ENCODE data around the gene PIGU.

The PIGU gene

DNA sequence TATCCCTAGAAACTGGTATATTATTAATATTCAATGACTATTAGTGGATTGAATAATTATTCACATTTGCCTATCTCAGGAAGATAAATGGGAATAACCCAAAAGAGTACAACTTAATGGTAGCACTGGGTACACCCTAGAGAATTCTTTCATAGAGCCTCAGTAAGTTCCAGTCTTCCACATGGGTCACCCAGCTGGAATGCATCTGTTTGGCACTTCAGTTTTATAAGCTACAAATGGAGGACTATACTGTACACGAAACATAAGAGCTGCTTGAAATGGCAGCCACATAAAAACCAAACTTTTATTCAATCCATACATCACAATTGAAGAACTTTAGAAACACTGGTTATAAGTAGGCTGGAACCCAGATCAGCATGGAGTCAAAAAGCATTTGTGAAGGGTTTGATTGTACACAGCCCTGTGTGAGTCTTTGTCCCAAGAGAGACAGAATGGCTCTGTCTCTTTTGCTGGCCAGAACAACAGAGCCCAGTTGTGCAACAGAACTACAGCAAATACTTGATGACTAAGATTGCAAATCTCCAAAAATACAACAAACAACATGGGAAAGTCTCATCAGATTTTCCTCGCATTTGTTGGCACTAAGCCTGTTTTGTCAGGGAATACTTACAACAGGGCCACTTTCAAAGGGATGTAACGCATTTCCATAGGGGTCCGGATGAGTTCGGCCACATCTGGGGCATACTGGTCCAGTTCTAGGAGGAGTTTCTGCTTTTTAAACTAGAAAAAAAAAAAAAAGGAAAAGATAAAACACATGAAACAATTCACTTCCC lies 39.5 kb downstream of the PIGU start:
- TF ChIP-seq, protein P1, sequence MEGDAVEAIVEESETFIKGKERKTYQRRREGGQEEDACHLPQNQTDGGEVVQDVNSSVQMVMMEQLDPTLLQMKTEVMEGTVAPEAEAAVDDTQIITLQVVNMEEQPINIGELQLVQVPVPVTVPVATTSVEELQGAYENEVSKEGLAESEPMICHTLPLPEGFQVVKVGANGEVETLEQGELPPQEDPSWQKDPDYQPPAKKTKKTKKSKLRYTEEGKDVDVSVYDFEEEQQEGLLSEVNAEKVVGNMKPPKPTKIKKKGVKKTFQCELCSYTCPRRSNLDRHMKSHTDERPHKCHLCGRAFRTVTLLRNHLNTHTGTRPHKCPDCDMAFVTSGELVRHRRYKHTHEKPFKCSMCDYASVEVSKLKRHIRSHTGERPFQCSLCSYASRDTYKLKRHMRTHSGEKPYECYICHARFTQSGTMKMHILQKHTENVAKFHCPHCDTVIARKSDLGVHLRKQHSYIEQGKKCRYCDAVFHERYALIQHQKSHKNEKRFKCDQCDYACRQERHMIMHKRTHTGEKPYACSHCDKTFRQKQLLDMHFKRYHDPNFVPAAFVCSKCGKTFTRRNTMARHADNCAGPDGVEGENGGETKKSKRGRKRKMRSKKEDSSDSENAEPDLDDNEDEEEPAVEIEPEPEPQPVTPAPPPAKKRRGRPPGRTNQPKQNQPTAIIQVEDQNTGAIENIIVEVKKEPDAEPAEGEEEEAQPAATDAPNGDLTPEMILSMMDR (IDR thresholded peaks at IDR 0.05), result no peak
- H3K27me3 ChIP-seq, result no peaks in the 10 kb centered on the region
- no peaks in the 10 kb centered on the region for H3K9me3 ChIP-seq
- H3K4me1 ChIP-seq (ENCODE audit: control insufficient read depth in 1 of 2, insufficient read depth in 1 of 2, low read depth in 1 of 2, low read length in 1 of 2), result peaks cover 50 to 52% of the 10 kb centered on the region in 2 experiments
- H3K36me3 ChIP-seq, result no peaks in the 10 kb centered on the region
- H3K27ac ChIP-seq, result peak overlapping the region; percentile 48
- no peak overlapping the region for H3K4me3 ChIP-seq (ENCODE audit: low read depth in 1 of 2, low read length in 1 of 2)

DNA sequence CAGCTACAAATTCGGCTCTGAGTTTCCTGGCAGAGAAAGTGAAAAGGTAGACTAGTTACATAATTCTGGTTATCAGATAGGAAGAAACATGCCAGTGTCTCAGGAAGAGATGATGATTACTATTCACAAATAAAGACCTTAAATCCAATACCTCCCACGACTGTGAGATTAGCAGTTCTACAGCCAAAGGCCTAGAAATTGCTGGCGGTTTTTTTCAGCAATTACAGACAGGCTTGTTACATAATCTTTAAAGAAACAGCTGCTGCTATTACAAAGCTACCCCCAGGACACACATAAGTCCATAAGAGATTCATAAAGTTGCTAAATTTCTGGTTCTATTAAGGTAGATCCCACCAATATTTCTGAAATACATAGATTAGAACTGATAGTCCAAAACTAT lies 40.2 kb downstream of the PIGU start:
- TF ChIP-seq, protein P1 (IDR thresholded peaks at IDR 0.05), result no peak
- H3K4me3 ChIP-seq (ENCODE audit: low read depth in 1 of 2, low read length in 1 of 2), result no peak overlapping the region
- no peaks in the 10 kb centered on the region for H3K36me3 ChIP-seq
- no peaks in the 10 kb centered on the region for H3K9me3 ChIP-seq
- peak overlapping the region; percentile 48 for H3K27ac ChIP-seq
- no peaks in the 10 kb centered on the region for H3K27me3 ChIP-seq
- H3K4me1 ChIP-seq (ENCODE audit: control insufficient read depth in 1 of 2, insufficient read depth in 1 of 2, low read depth in 1 of 2, low read length in 1 of 2), result peaks cover 42 to 44% of the 10 kb centered on the region in 2 experiments

DNA sequence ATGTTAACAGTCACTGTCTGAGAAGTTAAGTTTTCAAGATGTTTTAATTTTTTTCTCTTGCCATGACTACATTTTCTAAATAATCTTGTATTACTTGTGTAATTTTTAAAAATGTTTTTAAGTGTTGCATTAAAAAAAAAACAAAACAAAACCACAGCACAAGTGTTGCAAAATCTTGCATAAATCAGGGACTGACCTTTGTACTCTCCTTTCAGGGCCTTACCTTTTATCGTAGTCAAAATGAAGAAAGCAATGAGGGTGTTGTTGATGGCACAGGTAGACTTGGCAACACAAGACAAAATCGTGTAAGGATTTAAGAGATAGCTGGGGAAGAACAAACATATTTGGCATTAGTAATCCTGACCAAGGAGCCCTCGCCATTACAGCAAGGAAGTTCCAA lies 42.5 kb downstream of the PIGU start:
- H3K4me1 ChIP-seq (ENCODE audit: control insufficient read depth in 1 of 2, insufficient read depth in 1 of 2, low read depth in 1 of 2, low read length in 1 of 2), result peaks cover 30 to 31% of the 10 kb centered on the region in 2 experiments

DNA sequence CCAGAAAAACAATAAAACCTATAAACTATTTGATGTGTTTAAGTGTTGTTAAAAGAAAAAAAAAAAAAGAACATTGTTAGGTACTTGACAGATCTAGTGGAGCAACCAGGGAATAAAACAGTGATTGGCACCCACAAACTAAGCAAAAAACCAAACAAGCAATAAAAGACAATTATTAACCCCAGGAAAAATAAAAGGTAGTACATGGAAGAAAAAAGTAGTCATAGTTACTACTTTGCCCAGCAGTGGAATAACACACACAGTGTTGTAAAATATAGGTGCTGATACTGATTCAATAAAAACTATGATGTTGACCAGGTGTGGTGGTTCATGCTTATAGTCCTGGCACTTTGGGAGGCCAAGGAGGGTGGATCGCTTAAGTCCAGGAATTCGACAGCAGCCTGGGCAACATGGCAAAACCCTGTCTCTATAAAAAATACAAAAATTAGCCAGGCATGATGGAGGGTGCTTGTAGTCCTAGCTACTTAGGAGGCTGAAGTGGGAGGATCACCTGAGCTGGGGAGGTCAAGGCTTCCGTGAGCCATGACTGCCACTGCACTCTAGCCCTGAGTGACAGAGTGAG lies 43.9 kb downstream of the PIGU start:
- Histone ChIP-seq H3K27me3 (no peaks in the 10 kb centered on the region), H3K27ac (no peak overlapping the region), H3K9me3 (no peaks in the 10 kb centered on the region), H3K4me1 (ENCODE audit: control insufficient read depth in 1 of 2, insufficient read depth in 1 of 2, low read depth in 1 of 2, low read length in 1 of 2) (peaks cover 32 to 34% of the 10 kb centered on the region in 2 experiments), H3K36me3 (no peaks in the 10 kb centered on the region), H3K4me3 (ENCODE audit: low read depth in 1 of 2, low read length in 1 of 2) (no peak overlapping the region)
- TF ChIP-seq, protein P1 (IDR thresholded peaks at IDR 0.05), result no peak

More for the DNA sequence above, 42.5 kb downstream of the PIGU start:
- Histone ChIP-seq H3K27ac (peak overlapping the region; percentile 59), H3K27me3 (no peaks in the 10 kb centered on the region), H3K36me3 (no peaks in the 10 kb centered on the region), H3K9me3 (no peaks in the 10 kb centered on the region), H3K4me3 (ENCODE audit: low read depth in 1 of 2, low read length in 1 of 2) (no peak overlapping the region)
- TF ChIP-seq, protein P1 (IDR thresholded peaks at IDR 0.05), result no peak

DNA sequence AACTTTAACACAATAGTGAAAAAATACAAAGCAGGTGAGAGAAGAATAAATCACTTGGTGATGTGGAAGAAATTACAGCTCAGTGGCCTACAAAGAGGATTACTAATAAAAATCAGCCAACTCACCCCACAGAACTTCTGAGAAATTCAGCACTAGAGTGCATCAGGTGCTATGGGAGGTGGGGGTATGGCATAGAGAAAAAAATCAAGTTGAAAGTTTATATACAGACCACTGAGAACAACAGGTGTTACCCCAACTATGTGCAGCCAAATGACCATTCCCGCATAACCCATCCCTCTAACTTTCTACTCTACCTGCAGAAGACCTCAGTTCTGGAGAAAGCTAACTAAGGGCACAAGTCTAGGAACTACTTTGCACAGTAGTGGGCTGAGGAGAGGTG lies 47.0 kb downstream of the PIGU start:
- H3K9me3 ChIP-seq, result no peaks in the 10 kb centered on the region
- H3K36me3 ChIP-seq, result no peaks in the 10 kb centered on the region
- H3K27ac ChIP-seq, result no peak overlapping the region
- H3K4me1 ChIP-seq (ENCODE audit: control insufficient read depth in 1 of 2, insufficient read depth in 1 of 2, low read depth in 1 of 2, low read length in 1 of 2), result peaks cover 31 to 32% of the 10 kb centered on the region in 2 experiments
- TF ChIP-seq, protein P1 (IDR thresholded peaks at IDR 0.05), result no peak
- H3K4me3 ChIP-seq (ENCODE audit: low read depth in 1 of 2, low read length in 1 of 2), result no peak overlapping the region
- H3K27me3 ChIP-seq, result no peaks in the 10 kb centered on the region
